ENCODE measurements around the gene SMYD3.

DNA sequence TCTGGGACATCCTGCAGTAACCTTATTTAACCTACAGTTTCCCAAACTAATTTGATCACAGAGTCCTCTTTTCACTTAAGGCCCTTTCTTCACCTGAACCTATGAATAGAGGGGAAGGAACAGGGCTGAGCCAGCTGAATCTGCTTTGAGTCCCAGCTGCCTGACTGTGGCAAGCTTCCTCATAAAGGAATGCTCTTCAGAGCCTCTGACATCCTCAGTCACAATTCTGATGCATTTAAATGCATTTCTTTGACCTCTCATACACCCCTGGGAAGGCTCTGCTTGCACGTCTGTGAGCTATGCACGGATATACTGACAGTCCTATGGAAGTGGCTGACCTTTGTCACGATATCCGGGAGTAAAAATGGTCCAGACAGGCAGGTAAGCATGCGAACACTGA lies 673.1 kb downstream of the SMYD3 start:
- TF ChIP-seq ZNF274 (IDR thresholded peaks at IDR 0.05; ENCODE audit: low read depth, low read length) = no peak
- TF ChIP-seq YY1 (IDR thresholded peaks at IDR 0.05; ENCODE audit: insufficient read depth, insufficient read length) = no peak
- TF ChIP-seq SUZ12 (IDR thresholded peaks at IDR 0.05; ENCODE audit: extremely low read depth, insufficient read depth, insufficient read length) = no peak
